Raji (cell line): ENCODE data around the gene GIPC2.

Source experiments
- POLR2A ChIP-seq: IDR thresholded peaks from 2 replicates; pipeline ENCODE4 v1.6.1; 2011; ENCODE audit warnings: low read depth, low read length, control low read depth; ENCODE audit not compliant: insufficient read depth

The GIPC2 gene, protein sequence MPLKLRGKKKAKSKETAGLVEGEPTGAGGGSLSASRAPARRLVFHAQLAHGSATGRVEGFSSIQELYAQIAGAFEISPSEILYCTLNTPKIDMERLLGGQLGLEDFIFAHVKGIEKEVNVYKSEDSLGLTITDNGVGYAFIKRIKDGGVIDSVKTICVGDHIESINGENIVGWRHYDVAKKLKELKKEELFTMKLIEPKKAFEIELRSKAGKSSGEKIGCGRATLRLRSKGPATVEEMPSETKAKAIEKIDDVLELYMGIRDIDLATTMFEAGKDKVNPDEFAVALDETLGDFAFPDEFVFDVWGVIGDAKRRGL

DNA sequence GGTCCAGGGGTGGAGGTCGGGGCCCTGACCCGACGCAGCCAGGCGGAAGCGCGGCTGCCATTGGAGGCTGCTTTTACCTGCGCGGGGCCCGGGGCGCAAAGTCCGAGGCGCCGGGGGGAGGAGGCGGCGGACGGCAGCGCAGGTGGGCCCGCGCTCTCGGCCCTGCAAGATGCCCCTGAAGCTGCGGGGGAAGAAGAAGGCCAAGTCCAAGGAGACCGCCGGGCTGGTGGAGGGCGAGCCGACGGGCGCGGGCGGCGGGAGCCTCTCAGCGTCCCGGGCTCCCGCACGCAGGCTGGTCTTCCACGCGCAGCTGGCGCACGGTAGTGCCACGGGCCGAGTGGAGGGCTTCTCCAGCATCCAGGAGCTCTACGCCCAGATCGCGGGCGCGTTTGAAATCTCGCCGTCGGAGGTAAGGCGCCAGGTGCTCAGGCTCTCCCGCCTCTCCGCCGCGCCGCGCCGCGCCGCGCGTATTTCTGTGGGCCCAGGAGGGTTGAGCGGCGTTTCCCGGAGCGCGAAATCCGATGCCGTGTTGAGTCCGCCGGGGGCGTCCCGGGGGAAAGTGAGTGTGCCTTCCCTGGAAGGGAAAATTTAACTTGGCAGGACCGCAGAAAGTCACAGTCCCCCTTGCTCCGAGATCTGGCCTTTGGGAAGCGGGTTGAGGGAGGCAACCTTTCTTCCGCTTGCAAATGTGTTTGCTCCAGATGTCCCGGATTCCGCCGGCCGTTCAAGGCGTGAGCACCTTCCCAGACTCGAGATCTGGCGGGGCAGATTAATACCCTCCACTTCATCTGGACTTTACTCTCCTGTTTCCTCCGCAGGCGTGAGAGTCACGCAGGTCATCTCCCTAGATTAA is at the start of gene GIPC2:
TSS of gene GIPC2 (plus strand) at position 41 of the 853 bp plus-strand sequence. CDS start at position 170, 129 bp downstream.
- no peak for TF ChIP-seq POLR2A

DNA sequence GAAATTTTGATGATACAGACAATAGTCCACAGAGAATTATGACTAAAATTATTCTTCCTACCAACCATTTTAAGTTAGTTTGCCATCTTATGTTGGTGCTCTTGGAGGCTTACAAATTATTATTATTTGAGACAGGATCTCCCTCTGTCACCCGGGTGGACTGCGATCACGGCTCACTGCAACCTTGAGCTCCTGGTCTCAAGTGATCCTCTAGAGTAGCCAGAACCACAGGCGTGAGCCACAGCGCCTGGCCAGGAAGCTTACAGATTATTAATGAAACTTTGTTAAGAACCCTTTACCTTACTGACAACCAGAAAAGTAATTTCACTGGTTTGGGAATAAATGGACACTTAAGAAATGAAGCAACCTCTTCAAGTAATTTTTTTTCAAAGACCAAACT is 49.0 kb upstream of the GIPC2 start:
- no peak for TF ChIP-seq POLR2A

DNA sequence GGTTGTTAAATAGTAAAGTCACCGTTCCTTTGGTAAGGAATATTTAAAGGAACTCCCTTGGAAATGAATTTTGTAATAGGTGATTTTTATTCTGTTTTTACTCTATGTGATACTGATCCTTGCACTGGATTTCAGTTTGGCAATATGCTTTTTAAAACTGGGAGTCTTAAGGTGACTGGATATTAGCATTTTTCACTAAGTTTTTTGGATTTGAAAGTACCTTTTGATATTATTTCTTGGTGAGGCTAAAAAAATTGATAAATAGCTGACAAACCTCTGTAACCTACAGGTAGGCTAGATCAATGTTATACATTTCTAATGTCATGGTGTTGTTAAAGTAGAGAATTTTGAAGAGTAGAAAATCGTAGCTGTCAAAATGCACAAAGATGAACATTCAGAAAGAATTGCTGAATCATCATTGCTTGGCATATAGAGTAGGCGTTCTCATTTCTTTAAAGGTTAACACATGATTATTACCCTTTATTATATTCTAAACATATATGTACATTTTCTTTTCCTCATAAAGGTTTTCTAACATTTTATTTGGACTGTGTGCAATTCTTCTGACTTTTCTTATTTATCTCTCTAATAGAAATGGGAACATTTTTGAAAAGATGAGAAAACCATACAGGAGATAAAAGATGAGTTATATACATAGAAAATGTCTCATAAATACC is 42.6 kb upstream of the GIPC2 start:
- no peak for TF ChIP-seq POLR2A

DNA sequence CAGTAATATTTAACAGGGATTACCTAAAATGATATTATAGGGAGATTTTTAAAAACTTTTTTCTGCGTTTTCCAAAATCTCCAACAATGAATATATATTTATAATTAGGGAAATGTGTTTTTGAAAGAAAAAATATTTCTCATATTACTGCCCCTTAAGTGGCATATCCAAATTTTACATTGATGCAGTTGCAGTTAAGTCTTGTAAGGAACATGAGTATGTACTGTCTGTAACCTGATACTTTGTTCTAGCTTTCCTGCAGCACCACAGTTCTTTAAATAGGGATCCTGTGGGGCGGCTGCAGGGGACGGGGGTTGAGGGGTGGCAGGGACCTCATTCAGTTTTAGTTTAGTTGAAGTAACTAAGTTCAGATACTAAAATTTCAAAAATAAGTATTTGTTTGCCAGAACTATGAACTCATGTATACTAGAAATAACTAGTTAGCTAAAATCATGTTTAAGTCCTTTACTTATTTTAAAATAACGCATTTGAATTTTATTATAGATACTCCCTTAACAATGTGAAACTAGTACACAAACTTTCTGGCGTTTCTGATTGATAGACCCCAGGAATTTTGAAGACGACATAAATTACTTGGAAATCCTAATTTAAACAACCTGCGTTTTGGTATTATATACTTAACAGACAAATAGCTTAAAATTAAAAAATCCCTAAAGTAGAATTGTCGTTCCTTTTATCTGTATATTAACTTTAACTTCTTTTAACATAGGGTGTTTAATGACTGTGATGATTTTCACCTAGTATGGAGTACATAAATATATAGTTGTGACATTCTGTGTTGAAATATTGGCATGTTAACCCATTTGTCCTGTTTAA is 41.7 kb upstream of the GIPC2 start:
- TF ChIP-seq POLR2A = peak; percentile 70; the same call in 1 of the 2 replicates

DNA sequence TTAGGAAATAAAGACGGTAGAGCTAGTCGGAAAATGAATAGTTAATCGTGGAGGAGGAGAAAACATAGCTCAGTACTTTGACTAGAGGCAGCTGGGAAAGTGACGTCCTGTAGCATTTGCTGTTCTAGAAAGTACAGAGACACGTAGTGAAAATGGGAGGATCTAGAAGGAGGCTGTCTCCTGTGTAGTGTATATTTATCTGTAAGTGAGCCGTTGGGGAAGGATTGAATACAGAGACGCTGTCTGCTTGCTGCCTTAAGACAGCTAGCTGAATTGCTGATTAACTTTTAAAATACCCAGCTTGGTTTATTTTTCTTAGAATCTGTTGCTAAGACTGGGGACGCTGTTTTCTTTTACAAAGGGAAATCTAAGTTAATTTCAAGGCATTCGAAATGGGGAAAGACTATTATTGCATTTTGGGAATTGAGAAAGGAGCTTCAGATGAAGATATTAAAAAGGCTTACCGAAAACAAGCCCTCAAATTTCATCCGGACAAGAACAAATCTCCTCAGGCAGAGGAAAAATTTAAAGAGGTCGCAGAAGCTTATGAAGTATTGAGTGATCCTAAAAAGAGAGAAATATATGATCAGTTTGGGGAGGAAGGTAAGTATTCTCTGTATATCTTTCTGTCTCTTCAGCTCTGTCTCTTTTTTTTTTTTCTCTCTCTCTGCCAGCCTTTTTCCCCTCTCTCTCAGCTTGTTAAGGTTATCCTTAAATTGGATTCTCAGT is 40.9 kb upstream of the GIPC2 start, which contains the start of gene DNAJB4:
TSS of gene DNAJB4 (plus strand) at position 221 of the 729 bp plus-strand sequence. CDS start at position 393, 172 bp downstream.
- peak; percentile 59; the same call in 1 of the 2 replicates for TF ChIP-seq POLR2A

DNA sequence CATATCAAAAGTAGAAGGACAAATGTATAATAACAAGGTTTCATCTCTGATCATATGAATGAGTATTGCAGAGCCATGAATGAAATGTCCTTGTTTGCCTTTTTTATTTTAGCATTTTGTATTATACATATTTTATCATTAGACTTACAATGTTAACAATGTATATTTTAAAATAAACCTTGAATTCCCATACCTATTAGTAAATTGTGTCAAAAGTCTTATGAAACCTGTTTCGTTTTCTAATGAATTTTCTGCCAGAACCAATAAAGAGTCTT is 40.4 kb upstream of the GIPC2 start:
- no peak for TF ChIP-seq POLR2A

DNA sequence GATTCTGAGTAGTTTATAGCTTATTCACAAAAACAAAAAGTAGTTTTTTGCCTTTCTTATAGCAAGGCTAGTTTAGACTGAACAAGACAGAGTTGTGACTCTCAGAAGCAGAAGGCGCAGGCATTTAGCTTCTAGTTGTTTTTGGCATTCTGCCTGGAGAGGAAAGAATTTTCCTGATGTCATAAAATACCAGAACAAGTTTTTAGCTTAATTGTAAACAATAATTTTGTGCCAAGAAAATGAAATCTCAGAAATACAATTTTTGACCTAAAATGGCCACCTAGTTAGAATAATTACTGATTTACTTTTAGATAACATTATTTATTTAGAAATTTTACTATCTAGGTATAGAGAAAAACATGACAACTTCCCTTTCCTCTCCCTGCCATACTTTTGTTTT is 40.0 kb upstream of the GIPC2 start:
- no peak for TF ChIP-seq POLR2A

DNA sequence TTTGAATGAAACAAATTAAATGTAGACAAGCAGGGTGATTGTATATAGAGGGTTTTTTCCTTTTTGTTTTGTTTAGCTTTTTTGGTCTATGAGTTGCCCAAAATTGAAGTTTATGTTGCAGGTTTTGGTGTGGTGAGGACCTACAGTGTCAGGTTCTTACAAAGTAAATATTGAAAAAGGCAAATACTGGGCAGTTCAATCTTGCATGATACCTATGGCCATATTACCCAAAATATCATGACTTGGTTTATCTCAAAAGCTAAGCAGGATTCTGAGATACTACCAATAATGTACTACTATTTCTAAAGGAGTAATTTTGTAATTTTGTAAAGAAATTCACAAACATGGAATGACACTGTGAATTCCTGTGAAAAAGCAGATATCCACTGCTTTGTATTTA is 39.2 kb upstream of the GIPC2 start:
- TF ChIP-seq POLR2A = no peak

DNA sequence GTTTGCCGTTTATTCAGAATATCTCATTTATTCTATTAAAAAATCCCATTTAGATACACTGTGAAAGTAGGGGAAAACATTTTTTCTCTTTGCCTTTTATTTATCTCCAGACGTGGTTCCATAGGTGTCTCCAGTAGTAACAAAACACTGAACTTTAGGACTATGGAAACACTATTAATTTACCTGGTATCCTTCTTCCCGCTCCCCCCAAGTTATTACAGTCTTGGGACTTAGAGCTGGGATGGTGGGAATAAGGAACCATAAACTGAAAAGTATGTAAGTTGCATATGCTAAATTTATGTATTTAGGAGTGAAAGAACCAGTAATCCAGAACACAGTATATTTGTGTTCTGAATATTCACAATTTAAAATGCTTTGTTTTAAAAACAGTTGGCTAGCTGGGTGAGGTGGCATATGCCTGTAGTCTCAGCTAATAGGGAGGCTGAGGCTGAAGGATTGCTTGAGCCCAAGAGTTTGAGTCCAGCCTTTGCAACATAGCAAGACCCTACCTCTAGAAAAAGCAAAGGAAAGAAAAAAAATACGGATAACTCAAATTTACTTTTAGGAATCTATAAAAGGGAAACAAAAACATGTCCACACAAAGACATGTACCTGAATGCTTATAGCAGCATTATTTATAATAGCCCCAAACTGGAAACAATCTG is 38.0 kb upstream of the GIPC2 start:
- TF ChIP-seq POLR2A = no peak

DNA sequence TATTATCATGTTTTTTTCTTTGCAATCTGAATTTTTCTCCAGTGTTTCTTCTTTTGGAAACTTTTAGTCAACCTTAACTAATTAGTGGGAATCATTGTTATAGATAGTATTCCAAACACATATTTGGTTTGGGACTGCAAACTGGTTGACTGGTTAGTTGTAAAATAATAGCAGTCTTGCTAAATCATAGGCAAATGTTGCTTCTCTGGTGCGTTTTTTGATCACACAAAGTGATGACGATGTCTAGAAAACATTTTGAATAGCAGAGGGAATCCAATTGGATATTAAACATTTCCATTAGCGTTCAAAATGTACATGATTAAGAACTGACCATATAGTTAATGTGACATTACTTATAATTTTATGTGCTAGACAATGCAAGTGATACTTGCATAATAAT is 36.5 kb upstream of the GIPC2 start:
- no peak for TF ChIP-seq POLR2A

DNA sequence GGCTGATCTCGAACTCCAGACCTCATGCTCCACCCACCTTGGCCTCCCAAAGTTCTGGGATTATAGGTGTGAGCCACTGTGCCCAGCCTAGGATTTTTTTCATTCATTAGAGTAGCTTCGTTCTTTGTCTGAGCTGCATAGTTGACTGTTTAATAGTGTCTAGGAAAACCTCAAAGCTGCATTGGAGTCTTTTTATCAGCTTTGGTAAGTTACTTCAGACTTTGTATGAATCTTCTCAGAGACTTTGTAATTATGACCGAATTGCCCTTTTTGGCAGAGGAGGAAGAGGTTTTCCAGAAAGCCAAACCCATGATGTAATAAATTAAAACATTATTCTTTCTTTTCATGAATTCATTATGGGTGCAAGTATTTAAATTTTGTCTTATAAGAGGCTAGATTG is 35.9 kb upstream of the GIPC2 start:
- no peak for TF ChIP-seq POLR2A

DNA sequence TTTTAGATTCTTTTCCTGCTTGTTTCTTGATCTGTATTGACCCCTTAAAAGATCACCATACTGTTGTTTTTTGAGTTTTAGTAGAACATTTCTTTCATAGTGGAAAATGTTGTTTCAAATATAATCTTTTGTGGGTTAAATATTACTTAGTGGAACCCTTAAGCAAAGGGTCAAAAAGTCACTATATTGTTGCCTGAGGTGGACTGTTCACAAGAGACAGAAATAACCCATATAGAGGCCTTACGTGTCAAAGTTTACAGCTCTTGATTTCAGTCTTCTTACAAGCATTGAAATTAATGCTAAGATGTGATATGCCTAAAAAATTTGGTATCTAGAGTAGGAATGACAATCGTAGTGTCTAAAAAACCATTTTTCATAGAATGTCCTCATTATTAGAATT is 34.7 kb upstream of the GIPC2 start:
- no peak for TF ChIP-seq POLR2A

DNA sequence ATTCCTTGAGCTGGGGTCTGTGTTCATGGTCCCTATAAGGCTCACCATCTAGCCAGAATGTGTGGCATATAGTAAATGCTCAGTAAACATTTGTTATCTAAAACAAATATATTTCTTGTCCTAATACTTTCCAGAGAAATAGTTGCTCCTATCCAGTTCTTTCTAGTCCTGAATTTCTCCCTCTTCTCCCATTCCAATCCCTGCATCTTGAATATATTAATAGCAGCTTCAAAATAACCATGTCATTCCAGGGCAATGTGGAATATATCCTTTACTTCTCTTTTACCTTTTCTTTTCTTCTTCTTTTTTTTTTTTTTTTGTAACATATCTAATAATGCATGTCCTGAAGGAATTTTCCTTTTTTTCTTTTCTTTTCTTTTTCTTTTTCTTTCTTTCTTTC is 30.6 kb upstream of the GIPC2 start:
- no peak for TF ChIP-seq POLR2A

DNA sequence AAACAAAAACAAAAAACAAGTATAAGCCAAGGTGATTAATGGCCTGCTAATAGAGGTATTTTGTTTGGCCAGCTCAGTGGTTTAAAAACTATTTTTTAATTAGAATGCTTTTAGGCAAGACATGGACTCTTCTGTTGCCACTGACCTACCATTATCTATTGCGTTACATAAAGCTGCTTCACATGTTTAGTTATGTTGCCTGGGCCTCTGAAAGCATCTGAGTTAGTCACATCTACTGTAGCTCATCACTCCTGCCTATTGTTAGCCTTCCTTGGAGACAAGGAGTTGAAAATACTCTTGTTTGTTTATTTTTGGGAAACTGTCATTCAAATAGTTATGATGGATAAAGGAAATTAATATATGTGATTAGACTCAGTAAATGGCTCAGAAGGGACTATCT is 26.7 kb upstream of the GIPC2 start:
- TF ChIP-seq POLR2A = no peak
